Stimulated activated CD4-positive, alpha-beta T cell treated with anti-CD3 and anti-CD28 coated beads, Interleukin-2, amount 100 ng/mL, for 24 hours (primary cell): ENCODE measurements around the gene SULT1C4.

Experiments
- DNase-seq, 2 donors: peaks; one replicate each; pipeline ENCODE4 v3.0.0-alpha.2; 2020

The SULT1C4 gene

DNA sequence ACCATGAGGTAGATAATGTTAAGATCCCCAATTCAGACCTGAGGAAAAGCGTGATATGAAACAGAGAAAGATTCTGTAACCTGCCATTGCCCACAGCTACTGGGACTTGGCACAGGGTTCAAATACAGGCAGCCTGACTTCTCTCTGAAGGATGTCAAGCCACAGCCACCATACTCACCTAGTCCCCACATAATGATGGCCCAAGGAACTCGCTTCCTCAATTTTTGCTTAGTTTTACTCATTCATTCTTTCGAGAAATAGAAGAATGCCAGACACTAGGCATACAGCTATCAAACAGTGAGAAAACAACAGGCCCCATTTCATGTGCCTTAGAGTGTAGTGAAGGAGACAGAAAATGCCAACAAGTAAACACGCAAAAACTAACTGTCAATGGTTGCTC is 980 bp upstream of the SULT1C4 start:
- DNase-seq, result no peak

- no peak for DNase-seq
Observed at GRCh38 chr2:108377401-108377800, 353 bp upstream of the SULT1C4 start.

DNA sequence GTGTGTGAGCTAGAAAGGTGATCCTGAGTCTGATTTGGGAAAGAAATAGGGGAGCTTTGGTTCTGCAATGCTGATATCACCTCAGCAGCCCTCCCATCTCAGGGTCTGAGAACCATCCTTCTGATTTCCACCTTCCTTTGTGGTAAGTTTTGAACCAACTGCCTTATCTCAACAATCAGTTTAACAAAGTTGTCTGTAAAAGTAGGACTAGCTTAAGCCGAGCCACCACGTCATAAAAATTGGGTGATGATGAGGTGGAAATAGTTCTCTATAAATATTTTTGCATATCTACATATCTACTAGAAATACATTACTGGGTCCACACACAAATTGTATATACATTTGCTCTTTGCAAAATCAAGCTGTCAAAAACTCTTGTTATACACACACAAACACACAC is 1.1 kb downstream of the SULT1C4 start:
- no peak for DNase-seq

DNA sequence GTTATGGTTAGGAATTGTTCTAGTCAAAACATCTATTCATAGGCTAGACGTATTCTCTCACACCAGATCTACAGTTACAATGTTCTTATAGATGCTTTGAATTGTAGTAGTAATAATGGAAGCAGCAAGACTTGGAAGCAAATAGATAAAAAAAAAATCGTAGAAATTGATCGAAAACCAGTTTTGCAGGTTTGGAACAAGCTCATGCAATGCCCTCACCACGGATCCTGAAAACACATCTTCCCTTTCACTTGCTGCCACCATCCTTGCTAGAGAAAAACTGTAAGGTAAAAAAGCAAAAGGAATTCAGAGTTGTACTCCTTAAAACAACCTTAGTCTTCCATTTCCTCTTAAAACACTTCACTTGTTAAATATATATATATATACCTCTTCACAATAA is 4.4 kb downstream of the SULT1C4 start:
- no peak for DNase-seq

- no peak for DNase-seq
Observed at GRCh38 chr2:108383146-108383830, 5.5 kb downstream of the SULT1C4 start.

DNA sequence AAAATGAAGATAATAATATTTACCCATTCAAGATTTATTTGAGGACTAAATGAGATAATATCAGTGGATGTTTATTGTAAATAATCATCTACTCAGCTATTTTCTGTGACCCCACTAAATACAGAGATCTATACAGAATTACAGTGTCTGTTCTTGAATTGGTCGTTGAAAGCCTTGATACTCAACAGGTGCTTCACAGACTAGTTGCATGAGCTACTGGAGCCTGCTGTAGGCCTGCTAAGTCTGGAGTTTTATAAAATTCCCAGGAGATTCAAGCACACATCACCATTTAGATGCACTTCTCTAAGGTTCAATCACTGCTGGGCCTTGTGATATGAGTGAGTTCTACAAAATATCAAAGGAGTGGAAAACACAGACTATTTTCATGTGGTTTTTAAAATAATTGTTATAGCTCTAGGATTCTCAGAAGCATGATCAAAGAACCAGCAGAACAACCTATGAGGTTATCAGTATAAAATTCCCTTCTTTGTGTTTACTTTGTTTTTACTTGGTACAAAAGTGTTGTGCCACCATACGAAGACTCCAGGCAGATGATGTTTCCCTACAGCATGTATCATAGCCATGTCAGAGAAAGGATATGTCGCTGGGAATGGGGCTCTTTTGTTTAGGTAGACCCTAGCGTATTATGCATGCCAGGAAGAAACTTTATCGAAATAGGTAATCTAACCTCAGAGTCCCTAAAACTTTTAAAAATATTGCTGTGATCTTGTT is 7.1 kb downstream of the SULT1C4 start:
- no peak for DNase-seq

GRCh38 chr2:108385411-108386071 is 7.8 kb downstream of the SULT1C4 start:
- DNase-seq, result no peak

GRCh38 chr2:108388045-108388444 is 10.3 kb downstream of the SULT1C4 start:
- DNase-seq, result no peak

- DNase-seq, result no peak
Observed at GRCh38 chr2:108390340-108390739, 12.6 kb downstream of the SULT1C4 start.

- DNase-seq, result no peak
Observed at GRCh38 chr2:108392029-108392428, 14.3 kb downstream of the SULT1C4 start.

DNA sequence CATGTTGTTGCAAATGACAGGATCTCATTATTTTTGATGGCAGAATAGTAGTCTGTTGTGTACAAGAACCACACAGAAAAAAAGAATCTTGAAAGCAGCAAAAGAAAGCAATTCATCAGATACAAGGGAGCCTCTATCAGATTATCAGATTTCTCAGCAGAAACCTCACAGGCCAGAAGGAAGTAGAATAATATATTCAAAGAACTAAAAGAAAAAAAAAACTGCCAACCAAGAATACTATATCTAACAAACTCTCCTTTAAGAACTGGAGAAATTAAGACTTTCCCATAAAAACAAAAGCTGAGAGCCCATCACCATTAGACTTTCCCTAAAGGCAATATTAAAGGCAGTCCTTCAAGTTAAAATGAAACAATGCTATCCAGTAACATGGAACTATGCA is 15.4 kb downstream of the SULT1C4 start:
- no peak for DNase-seq

DNA sequence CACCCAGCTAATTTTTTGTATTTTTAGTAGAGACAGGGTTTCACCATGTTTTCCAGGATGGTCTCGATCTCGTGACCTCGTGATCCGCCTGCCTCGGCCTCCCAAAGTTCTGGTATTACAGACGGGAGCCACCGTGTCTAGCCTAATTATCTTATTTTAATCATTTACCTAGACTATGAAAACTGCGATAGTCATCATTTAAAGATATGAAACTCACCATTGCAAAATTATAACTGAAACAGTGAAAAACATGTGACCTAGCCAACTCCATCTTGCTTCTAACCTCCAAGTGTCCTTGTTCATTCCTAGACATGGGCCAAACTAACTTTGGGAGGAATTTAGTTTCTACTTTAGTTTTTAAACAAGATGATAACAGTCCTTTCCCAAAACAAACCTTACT is 17.4 kb downstream of the SULT1C4 start:
- no peak for DNase-seq

GRCh38 chr2:108396845-108397244 is 19.1 kb downstream of the SULT1C4 start:
- DNase-seq, result no peak

GRCh38 chr2:108399479-108399878 is 21.7 kb downstream of the SULT1C4 start:
- DNase-seq, result no peak

DNA sequence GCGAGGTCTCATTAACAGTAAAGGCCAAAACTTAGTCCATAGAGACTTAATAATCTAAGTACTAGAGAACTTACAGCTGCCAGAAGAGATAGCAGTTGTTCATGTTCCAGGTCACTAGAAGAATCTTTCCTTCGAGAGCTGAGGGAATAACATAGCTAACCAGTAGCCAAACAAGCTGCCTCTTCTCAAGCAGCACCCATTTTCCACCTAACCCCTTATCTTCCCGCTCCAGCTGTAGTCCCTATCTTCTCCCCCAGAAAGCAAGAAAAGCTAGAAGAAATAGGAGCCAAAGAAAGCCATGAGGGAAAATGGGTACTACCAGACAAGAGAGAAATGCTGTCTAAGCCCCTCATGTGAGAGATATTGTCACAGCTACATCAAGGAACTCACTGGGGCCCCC is 24.0 kb downstream of the SULT1C4 start:
- no peak for DNase-seq

DNA sequence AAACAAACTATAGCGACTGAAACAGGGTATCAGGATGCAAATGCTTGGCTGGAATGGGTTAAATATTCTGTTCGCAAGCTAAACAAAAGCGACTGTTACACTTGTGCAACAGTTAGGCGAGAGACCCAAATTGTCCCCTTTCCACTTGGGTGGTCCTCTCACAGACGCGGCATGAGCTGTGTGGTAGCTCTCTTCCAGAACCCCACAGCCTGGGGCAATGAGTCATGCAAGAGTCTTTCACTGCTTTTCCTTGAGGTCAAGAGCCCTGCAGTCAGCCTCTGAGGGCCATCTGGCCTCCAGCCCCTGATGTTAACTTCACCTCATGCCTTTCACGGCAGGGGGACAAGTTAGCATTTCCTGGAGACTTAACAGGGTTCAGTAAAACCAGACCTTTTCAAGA is 25.7 kb downstream of the SULT1C4 start:
- DNase-seq, result no peak

- no peak for DNase-seq
Observed at GRCh38 chr2:108404784-108405397, 27.1 kb downstream of the SULT1C4 start.

- DNase-seq, result no peak
Observed at GRCh38 chr2:108407864-108408729, 30.3 kb downstream of the SULT1C4 start.

DNA sequence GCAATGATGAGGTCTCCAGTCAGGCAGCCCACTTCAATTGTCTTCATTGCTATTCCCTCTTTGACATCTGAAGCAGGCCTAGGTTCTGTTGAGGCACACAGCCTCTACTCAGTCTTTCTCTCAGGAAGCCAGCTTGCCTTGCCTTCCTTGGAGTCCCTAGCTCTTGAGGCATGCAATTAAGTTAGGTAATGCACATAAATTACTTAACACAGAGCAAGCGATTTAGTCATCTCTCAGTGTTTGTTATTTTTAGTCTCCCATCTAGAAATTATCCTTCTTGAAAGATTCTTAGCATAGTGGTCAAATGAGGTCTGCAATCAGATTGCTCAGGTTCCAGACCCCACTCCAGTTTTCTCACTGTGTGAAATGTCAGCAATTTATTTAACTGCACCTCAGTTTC is 32.0 kb downstream of the SULT1C4 start:
- no peak for DNase-seq

GRCh38 chr2:108412995-108413710 is 35.4 kb downstream of the SULT1C4 start:
- DNase-seq, result no peak

- DNase-seq, result no peak
Observed at GRCh38 chr2:108413711-108414095, 35.9 kb downstream of the SULT1C4 start.

DNA sequence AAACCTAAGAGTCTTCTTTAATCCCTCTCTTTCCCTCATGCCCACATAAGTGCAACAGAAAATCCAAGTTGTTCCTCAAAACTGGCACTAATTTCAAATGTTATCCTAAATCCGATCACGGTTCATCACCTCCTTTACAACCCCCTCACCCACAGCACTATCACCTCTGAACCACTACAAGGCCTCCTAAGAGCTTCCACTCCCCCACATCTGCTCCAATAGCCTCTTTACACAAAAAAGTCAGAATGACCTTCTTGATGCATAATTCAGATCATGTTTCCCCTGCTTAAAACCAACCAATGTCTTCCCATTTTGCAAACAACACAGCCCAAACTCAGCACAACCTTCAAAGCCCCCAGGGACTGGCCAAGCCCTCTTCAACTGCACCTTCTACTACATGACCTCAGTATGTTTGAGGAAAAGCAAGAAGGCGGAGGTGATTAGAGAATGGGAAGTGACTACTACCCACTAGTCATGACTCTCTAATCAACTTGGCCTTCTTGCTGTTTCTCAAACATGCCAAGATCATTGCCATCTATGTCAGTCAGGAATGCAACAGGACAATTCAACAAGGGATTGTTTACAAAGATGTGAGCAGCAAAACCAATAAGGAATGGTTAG is 36.6 kb downstream of the SULT1C4 start:
- DNase-seq, result no peak
